NOMO-1 (cell line): ENCODE data around the gene PPP1R27.
A peak's percentile ranks its signal among the peaks of the same experiment; 100 is the strongest.

ENCODE experiments used
- DNase-seq, 2 experiments: peaks; one replicate each; lab custom pipeline; 2025; ENCODE audit not compliant: unreplicated experiment in 2 of 2; lab: John Stamatoyannopoulos, UW

The PPP1R27 gene

GRCh38 chr17:81863123-81863675 is 28.3 kb upstream of the PPP1R27 start:
- DNase-seq, result no peak

DNA sequence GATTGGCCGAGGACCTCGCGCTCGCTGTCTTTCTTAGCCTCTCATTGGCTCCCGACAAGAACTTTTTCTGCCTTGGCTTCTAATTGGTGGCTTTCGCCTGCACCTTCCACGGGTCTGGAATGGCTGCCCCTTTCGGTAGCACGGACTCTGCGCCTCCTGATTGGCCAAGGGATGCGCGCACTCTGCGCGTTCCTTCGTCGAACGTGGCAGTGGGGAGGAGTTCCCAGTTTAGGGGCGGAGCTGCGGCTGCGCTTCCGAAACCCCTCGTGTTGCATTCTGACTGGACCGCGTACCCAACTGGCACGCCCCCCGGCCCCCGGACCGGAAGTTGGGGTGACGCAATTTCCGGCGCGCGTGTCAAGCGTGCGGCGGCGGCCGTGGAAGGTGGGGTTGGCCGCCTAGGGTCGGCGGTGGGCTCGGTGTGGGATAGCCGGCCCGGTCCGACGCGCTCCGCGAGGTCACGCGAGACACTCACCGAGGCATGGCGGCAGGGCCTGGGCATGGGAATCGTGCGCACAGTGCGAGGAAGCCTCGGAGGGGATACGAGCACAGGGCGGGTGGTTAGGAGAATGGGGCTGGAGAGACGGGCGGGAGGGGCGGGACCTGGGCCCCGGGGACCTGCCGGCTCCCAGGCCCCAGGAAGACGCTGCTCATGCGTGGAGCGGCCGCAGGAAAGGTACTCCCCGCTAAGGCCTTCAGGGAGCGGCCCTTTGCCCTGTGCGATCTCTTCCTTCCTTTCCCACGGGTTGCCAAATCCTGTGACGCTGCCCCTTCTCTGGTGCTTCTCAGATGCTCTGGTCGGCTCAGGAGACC is 26.1 kb upstream of the PPP1R27 start:
- DNase-seq, result peak; percentile 99 to 100

DNA sequence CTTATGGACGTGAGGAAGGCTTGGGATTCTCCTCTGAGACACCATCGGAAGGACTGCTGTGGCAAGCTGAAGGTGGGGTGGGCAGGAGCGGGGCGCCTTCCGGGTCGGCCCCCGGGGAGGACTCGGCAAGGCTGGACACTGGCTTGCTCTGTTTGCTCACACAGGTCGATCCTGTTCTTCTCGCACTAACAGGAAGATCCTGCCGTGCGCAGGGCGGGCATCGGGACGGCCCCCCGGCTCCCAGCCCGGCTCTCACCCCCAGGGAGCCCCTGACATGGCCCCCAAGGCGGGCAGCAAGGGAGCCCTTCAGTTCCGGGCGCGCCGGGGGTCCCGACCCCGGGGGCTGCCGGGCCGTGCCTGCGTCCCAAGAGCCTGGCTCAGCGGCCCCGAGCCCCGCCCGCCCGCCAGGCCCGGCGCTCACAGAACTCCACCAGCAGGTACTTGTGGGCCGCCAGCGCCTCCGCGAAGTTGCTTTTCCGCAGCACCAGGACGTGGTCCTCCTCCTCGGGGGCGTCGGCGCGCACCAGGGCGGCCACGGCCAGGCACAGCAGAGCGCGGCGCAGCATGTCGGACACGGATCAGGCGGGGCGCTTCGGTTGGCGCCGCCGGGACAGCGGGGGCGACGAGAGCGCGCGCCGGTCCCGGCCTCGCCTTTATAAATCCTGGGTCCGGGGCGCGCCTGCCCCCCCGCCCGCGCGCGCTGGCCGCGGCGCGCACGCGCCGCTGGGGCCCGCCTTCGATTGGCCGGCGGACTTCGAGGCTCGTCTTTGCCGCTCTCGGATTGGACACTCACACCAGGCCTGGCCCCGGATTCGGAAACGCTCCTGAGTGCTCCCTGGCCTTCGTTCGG is 25.3 kb upstream of the PPP1R27 start, which contains the start of gene P4HB:
TSS of gene P4HB (minus strand) at position 630 of the 850 bp plus-strand sequence. CDS start at position 566, 64 bp downstream.
- DNase-seq, result no peak

- peak in 1 of 2 experiments; percentile 23 for DNase-seq
Measured at GRCh38 chr17:81858967-81859905, 24.4 kb upstream of the PPP1R27 start.

DNA sequence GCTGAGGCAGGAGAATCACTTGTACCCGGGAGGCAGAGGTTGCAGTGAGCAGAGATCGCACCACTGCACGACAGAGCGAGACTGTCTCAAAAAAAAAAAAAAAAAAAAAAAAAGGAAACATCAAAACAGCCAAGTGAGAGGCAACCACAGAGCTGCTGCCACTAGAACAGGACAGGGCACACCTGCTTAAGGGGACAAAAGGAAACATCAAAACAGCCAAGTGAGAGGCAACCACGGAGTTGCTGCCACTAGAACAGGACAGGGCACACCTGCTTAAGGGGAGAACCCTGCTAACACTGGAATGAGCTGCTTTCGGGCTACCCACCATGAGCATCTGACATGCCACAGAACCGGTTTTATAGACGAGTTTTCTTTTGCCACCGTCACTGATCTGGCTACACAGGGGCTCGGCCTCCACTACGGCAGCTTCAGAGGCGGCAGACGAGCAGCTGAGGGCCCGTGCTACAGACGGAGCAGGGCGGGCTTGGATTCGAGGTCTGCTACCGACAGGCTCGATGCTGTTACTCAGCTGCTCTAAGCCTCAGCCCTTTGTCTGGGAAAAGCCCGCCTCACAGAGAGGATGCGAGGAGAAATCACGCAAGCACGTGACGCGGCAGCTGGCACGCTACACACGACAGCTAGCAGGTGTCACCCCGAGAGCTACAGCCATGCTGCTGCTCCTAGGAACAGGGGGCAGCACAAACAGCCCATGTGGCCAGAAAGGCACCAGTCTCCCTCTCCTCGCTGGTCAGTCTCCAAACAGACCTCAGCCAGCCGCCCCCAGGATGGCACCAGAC is 23.5 kb upstream of the PPP1R27 start:
- no peak for DNase-seq

GRCh38 chr17:81854974-81855774 is 20.3 kb upstream of the PPP1R27 start:
- DNase-seq, result no peak

- no peak for DNase-seq
Measured at GRCh38 chr17:81852237-81852636, 17.4 kb upstream of the PPP1R27 start.

DNA sequence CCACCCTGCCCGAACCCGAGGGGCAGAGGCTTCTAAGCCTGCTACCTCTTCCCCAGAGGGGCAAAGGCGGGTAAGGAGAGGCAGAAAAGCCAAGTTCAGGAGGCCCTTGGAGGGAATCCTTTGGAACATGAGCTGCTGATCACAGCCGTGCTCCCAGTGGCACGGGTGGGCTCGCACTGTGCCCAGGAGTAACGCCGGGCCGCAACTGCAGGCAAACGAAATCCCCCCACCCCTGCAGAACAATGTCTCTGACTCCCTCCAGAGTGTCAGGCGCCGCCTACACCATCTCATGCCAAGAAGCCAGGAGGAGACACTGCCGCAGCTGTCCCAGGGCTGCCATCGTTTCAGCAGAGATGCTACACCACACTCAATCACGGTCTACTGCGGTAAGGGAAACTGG is 16.6 kb upstream of the PPP1R27 start:
- no peak for DNase-seq

DNA sequence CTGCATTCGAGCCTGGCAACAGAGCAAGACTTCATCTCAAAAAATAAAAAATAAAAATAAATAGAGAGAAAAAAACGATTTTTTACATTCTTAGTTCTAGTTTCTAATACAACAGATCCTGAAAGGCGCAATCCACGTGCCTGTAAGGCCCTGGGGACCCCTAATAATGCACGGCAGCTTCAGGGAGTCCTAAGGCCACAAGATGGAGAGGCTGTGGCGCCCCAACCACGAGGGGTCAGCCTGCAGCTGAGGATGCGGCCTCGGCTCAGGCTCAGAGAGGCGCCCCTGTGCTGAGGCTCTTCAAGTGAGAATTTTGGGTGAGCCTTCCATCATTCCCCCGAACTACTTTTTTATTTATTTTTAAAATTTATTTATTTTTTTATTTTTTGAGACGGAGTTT is 14.6 kb upstream of the PPP1R27 start:
- DNase-seq, result no peak

DNA sequence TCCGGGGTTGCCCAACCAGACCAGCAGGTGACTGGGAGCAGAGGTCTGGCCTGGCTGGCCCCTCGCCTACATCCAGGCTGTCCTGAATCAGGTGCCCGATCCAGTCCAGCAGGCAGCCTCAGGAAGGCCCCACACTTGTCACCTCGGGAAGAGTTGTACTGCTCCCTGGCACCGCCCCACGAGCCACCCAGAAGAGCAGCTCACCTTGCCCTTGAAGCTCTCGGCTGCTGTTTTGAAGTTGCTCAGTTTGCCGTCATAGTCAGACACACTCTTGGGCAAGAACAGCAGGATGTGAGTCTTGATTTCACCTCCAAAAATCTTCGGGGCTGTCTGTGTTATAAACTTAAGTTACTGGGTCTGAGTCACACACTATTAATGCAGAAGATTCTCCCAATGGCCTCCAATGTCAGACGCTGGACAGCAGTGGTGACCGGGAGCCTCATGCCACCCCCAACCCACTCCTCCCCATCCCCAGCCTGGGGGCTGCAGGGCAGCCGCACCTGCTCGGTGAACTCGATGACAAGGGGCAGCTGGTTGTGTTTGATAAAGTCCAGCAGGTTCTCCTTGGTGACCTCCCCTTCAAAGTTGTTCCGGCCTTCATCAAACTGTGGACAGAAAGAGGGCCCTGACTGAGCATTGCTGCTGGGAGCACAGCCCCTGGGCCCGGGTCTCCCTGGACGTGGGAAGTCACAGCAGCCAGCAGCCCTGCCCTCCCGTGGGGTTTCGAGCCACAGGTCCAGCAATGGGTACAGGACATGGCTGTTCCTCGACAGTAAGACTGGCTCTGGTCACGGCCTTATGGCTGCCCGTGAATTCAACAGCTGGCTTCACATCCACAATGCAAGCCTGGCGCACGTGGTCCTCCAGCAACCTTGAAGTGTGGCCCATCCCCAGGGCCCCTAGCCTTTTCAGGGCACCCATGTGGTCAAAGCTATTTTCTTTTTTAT is 12.2 kb upstream of the PPP1R27 start:
- no peak for DNase-seq

DNA sequence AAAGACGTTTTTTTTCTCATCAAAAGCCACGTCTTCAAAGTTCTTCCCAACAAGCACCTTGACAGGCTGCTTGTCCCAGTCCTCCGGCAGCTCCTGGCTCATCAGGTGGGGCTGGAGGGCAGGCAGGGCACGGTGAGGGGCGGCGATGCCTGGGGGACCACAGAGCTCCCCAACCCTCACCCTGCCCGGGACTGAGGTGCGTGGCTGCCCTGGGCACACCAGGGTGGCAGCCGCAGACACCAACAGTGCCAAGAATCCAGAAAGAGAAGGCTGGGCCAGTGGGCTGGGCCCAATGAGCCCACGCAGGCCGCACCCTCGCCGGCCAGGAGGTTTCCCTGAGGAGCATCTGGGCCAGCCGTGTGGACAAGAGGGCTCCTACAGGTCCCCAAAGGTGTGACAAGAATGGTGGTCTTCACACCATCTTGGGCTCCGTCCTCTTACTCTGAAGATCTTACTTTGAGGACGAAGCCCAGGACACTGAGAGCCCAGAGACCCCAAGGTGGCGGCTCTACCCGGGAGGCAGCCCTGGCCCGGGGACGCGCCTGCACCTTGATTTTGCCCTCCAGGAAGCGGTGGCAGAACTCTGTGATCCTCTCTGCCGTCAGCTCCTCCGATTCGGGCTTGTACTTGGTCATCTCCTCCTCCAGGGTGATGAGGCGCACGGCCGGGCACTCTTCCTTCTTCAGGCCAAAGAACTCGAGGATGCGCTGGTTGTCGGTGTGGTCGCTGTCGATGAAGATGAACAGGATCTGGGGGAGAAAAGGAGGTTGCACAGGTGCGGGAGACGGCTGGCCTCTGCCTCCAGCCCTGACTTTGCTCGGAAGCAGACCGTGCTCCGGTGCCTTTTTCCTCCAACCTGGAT is 11.3 kb upstream of the PPP1R27 start:
- DNase-seq, result no peak

DNA sequence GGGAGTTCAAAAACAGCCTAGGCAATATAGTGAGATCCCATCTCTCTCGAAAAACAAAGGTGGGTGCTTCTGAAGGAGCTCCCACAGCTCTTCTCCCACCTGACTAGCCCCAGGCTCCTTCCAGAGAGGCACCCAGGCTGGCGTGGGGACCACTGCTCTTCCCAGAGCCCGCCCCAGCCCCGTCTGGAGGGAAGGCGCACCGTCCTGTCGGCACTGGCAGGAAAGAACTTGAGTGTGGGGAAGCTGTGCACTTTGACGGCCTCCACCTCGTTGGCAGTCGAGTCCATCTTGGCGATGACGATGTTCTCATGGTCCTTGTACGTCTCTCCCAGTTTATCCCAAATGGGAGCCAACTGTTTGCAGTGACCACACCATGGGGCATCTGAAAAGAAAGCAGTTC is 10.5 kb upstream of the PPP1R27 start:
- no peak for DNase-seq

DNA sequence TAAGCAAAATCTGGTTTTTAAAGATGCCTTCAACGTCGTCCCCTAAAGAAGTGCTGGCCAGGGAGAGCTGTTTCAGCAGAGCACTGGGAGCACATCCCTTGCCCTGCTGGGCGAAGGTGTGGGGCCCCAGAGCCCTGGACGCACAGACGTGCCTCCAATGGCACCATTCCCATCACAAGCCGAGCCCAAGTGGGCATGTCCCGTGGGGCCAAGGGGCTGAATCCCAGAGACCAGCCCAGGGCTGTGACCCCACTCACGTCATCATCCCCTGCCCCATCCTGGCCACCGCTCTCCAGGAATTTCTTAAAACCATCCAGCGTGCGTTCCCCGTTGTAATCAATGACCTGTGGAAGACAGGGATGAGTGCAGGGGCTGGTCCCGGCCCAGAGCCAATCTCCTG is 10.0 kb upstream of the PPP1R27 start:
- DNase-seq, result no peak

- DNase-seq, result no peak
Measured at GRCh38 chr17:81844327-81844851, 9.5 kb upstream of the PPP1R27 start.

GRCh38 chr17:81843713-81844326 is 9.0 kb upstream of the PPP1R27 start:
- DNase-seq, result no peak
